HepG2 (cell line): ENCODE measurements around the gene MT1F. TPM values are rescaled to one million over a fixed set of nuclear protein-coding genes. Genes with fewer than 3 reads are reported as not detected.

ENCODE experiments used
- GLI4 ChIP-seq: sonication (generic); formaldehyde crosslinking; IDR thresholded peaks from 2 replicates; pipeline ENCODE4 v1.5.1; 2020; ENCODE audit warnings: missing genetic modification reagents, mild to moderate bottlenecking, moderate library complexity, borderline replicate concordance
- GPBP1L1 ChIP-seq: sonication (generic); formaldehyde crosslinking; IDR thresholded peaks from 2 replicates; pipeline ENCODE4 v1.5.0; 2020; ENCODE audit warnings: mild to moderate bottlenecking, missing genetic modification reagents
- JUND ChIP-seq: sonication (generic); formaldehyde crosslinking; IDR thresholded peaks from 2 replicates; pipeline ENCODE4 v1.8.0; 2022; ENCODE audit warnings: mild to moderate bottlenecking, missing genetic modification reagents
- KAT7 ChIP-seq: IDR thresholded peaks from 2 replicates; pipeline ENCODE4 v1.6.1; 2018; ENCODE audit warnings: borderline replicate concordance, missing compliant biosample characterization
- KDM3A ChIP-seq: IDR thresholded peaks from 2 replicates; pipeline ENCODE4 v1.6.1; 2018; ENCODE audit warnings: low read depth, missing compliant biosample characterization
- POLR2AphosphoS5 ChIP-seq: IDR thresholded peaks from 2 replicates; pipeline ENCODE4 v1.6.1; 2012; ENCODE audit warnings: low read depth, low read length
- ZC3H4 ChIP-seq: sonication (generic); formaldehyde crosslinking; IDR thresholded peaks from 2 replicates; pipeline ENCODE4 v1.4.0; 2020; ENCODE audit warnings: missing genetic modification reagents, borderline replicate concordance
- ZFP37 ChIP-seq: sonication (generic); formaldehyde crosslinking; IDR thresholded peaks from 2 replicates; pipeline ENCODE4 v1.4.0; 2020; ENCODE audit warnings: missing genetic modification reagents, borderline replicate concordance
- ZNF142 ChIP-seq: sonication (generic); formaldehyde crosslinking; IDR thresholded peaks from 2 replicates; pipeline ENCODE4 v1.4.0; 2020; ENCODE audit warnings: missing genetic modification reagents
- ZNF274 ChIP-seq: sonication (generic); formaldehyde crosslinking; IDR thresholded peaks from 2 replicates; pipeline ENCODE4 v1.5.1; 2020; ENCODE audit warnings: mild to moderate bottlenecking, missing genetic modification reagents
- ZNF446 ChIP-seq: sonication (generic); formaldehyde crosslinking; IDR thresholded peaks from 2 replicates; pipeline ENCODE4 v1.5.0; 2020; ENCODE audit warnings: mild to moderate bottlenecking, missing genetic modification reagents
- ZNF550 ChIP-seq: sonication (generic); formaldehyde crosslinking; IDR thresholded peaks from 2 replicates; pipeline ENCODE4 v1.4.0; 2020; ENCODE audit warnings: mild to moderate bottlenecking, missing genetic modification reagents, borderline replicate concordance
- ZNF577 ChIP-seq: sonication (generic); formaldehyde crosslinking; IDR thresholded peaks from 2 replicates; pipeline ENCODE4 v1.4.0; 2020; ENCODE audit warnings: mild to moderate bottlenecking, low read depth, missing genetic modification reagents, borderline replicate concordance
- ZNF670 ChIP-seq: sonication (generic); formaldehyde crosslinking; IDR thresholded peaks from 2 replicates; pipeline ENCODE4 v1.8.0; 2022; ENCODE audit warnings: mild to moderate bottlenecking, missing genetic modification reagents, borderline replicate concordance
- ZNF773 ChIP-seq: sonication (generic); formaldehyde crosslinking; IDR thresholded peaks from 2 replicates; pipeline ENCODE4 v1.4.0; 2020; ENCODE audit warnings: missing genetic modification reagents, borderline replicate concordance
- polyA plus RNA-seq, 8 experiments: library from polyadenylated mRNA; depleted of rRNA in 3 of 8; stranded (reverse) in 7 of 8; unstranded in 1 of 8; fragments of >200 nt; fragmentation: Illumina TruSeq in 4 of 8; extraction: Trizol in 4 of 8; gene quantifications; 2 replicates each; pipeline versions ENCODE4 v1.2.1 to v1.2.3, GENCODE V29; 2011 to 2016; ENCODE audit warnings: low read depth in 4 of 8, missing spikeins in 1 of 8, mixed read lengths in 1 of 8; ENCODE audit not compliant: insufficient read depth in 1 of 8
- total RNA-seq, 5 experiments: library from RNA; depleted of rRNA; stranded (reverse); fragments of >200 nt; fragmentation: Illumina TruSeq; extraction: Trizol; gene quantifications; 2 replicates each; pipeline ENCODE4 v1.2.3, GENCODE V29; 2016; ENCODE audit warnings: low read depth in 1 of 5
- TF ChIP-seq, protein P1 (sequence below): sonication (generic); formaldehyde crosslinking; conservative IDR thresholded peaks from 2 replicates; pipeline ENCODE4 v1.8.0; 2022; ENCODE audit warnings: missing genetic modification reagents
- TF ChIP-seq, protein P2 (sequence below): IDR thresholded peaks from 2 replicates; pipeline ENCODE4 v1.6.1; 2016; ENCODE audit warnings: missing compliant biosample characterization, missing genetic modification reagents, borderline replicate concordance
- TF ChIP-seq, protein P3 (sequence below): IDR thresholded peaks from 2 replicates; pipeline ENCODE4 v1.6.1; 2016; ENCODE audit warnings: mild to moderate bottlenecking, missing biosample characterization, missing genetic modification reagents

The MT1F gene
- total and polyA plus RNA-seq, 2 of the 13 experiments (the other 11 are each of a cell fraction or from before 2014, with no cell fraction given) = 1.9 to 169 TPM

DNA sequence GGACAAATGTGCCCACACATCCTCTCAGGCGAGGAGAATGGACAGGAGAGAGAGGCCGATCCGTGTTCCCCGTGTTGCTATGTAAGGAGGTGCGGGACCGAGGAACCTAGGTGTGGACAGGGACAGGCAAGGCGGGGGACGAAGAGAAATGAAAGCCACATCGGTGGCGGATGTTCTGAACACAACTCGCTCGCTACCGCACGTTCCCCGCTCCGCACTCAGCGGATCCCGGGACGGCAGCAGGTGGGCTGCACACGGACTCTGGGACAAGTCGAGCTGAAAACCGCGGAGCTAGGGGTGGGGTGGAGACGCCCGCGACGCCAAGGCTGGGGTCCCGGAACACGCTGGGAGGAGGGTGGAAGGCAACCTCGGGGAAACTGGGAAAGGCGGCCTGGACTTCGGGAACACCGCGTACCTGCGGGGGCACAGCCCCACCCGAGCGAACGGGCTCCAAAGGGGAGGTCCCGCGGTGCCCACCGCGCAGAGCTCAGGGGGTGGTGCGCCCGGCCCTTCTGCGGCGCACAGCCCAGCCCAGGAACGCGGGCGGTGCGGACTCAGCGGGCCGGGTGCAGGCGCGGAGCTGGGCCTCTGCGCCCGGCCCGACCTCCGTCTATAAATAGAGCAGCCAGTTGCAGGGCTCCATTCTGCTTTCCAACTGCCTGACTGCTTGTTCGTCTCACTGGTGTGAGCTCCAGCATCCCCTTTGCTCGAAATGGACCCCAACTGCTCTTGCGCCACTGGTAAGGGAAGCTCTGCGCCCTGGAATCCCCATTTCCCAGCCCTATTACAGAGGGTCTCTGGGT lies 32.4 kb upstream of the MT1F start, which contains the start of gene MT1E (continued):
- TF ChIP-seq ZNF142 (CRISPR knock-in tag) (no peak; the same call in 1 of the 2 replicates), JUND (CRISPR knock-in tag) (no peak), KDM3A (0 out of 2 replicates have a peak, but pooled peaks have one; percentile 44), GLI4 (CRISPR knock-in tag) (0 out of 2 replicates have a peak, but pooled peaks have one; percentile 48), GPBP1L1 (no peak), ZFP37 (CRISPR knock-in tag) (no peak), ZNF274 (peak; percentile 16; the same call in 1 of the 2 replicates), ZC3H4 (CRISPR knock-in tag) (no peak), KAT7 (CRISPR knock-in tag) (peak; percentile 54; the same call in 1 of the 2 replicates), ZNF577 (CRISPR knock-in tag) (no peak), ZNF446 (peak; percentile 73; the same call in 1 of the 2 replicates), ZNF670 (no peak), POLR2AphosphoS5 (peak; percentile 77), ZNF550 (CRISPR knock-in tag) (no peak), ZNF773 (CRISPR knock-in tag) (no peak)
- TF ChIP-seq, protein P1, sequence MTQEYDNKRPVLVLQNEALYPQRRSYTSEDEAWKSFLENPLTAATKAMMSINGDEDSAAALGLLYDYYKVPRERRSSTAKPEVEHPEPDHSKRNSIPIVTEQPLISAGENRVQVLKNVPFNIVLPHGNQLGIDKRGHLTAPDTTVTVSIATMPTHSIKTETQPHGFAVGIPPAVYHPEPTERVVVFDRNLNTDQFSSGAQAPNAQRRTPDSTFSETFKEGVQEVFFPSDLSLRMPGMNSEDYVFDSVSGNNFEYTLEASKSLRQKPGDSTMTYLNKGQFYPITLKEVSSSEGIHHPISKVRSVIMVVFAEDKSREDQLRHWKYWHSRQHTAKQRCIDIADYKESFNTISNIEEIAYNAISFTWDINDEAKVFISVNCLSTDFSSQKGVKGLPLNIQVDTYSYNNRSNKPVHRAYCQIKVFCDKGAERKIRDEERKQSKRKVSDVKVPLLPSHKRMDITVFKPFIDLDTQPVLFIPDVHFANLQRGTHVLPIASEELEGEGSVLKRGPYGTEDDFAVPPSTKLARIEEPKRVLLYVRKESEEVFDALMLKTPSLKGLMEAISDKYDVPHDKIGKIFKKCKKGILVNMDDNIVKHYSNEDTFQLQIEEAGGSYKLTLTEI = no peak; the same call in 1 of the 2 replicates
- TF ChIP-seq, protein P2, sequence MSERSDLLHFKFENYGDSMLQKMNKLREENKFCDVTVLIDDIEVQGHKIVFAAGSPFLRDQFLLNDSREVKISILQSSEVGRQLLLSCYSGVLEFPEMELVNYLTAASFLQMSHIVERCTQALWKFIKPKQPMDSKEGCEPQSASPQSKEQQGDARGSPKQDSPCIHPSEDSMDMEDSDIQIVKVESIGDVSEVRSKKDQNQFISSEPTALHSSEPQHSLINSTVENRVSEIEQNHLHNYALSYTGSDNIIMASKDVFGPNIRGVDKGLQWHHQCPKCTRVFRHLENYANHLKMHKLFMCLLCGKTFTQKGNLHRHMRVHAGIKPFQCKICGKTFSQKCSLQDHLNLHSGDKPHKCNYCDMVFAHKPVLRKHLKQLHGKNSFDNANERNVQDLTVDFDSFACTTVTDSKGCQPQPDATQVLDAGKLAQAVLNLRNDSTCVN (CRISPR knock-in tag) = no peak
- TF ChIP-seq, protein P3, sequence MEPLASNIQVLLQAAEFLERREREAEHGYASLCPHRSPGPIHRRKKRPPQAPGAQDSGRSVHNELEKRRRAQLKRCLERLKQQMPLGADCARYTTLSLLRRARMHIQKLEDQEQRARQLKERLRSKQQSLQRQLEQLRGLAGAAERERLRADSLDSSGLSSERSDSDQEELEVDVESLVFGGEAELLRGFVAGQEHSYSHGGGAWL = 0 out of 2 replicates have a peak, but pooled peaks have one; percentile 40
